Measurements from ENCODE around the gene DIP2C.

DIP2C gene

DNA sequence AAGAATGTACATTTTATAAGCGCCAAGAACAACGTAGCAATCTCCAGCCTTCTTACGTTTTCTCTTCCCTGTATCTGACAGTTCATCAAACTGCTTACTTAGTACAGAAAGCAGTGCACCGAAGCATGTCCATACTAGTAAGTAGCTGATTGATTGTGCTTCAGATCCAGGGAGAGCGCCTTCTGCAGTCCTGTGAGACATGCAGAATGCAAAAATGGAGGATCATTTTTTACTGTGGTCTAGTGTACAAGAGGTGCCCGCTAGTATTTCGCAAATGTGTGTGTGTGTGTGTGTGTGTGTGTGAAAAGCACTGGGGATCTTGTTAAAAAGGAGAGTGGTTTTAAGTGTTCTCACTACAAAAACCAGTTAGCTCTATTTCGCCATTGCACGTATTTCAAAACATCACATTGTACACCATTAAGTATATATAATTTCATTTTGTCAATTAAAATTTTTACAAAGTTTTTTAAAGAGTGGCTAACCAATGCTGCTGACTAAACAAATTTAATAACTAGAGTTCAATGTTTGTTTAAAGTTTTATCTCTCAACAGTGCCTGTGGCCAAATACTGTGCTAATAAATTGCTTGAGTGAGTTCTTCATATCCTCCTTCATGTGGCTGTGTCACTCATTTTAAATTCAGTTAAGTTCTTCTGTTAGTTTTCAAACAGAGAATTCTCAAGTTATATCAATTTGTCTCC lies 454.6 kb downstream of the DIP2C start:
- no peak for DNase-seq

GRCh38 chr10:232878-233277 lies 456.6 kb downstream of the DIP2C start:
- no peak for DNase-seq

DNA sequence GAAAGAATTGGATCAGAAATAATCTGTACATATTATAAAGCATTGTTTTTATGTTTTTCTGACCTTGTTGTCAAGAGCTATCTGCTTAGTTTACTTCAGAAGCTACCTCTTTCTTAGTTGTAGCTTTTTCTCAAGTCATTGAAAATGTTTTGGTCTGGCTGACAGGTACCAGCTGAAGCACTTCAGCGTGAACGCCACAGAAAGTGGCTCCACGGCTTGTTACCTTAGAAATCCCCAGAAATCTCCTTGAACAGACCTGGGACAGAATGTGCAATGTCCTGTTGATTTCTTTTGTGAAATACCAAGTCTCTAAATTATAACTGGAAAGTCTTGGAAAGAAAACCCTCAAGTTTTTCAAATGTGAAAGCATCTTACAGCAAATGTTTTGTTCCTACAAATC lies 457.4 kb downstream of the DIP2C start:
- DNase-seq: no peak

DNA sequence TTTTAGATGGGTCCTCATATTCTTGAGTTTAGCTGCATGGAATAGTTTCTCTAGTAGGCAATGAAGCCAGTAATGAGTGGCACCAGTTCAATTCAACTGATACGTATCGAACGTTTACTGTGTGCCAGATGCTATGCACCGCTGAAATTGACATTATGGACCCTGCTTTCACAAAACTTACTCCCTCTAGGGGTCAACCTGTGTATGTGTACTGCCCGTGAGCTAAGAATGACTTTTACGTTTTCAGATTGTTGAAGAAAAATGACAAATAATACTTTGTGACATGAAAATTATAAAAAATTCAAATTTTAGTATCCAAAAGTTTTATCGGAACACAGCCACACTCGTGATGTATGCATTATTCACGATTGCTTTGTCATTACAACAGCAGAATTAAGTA lies 458.7 kb downstream of the DIP2C start:
- DNase-seq: no peak

GRCh38 chr10:228366-228765 lies 461.1 kb downstream of the DIP2C start:
- DNase-seq: no peak

- DNase-seq: no peak
Observed at GRCh38 chr10:227014-227413, 462.5 kb downstream of the DIP2C start.

- DNase-seq: no peak
Observed at GRCh38 chr10:226018-226417, 463.4 kb downstream of the DIP2C start.

- DNase-seq: no peak
Observed at GRCh38 chr10:224571-224970, 464.9 kb downstream of the DIP2C start.
